H9 (cell line): ENCODE data around the gene MS4A15. TPM values are rescaled to one million over a fixed set of nuclear protein-coding genes. Genes with fewer than 3 reads are reported as not detected.

Experiments used
- DNase-seq: peaks from one replicate; pipeline ENCODE4 v3.0.0-alpha.2; 2017
- H2AFZ ChIP-seq: one replicate; pipeline ENCODE4 v1.6.1; 2013; ENCODE audit warnings: mild to moderate bottlenecking, low read length, control low read depth, moderate library complexity
- H2AK5ac ChIP-seq: 2 replicates; pipeline ENCODE4 v1.6.1; 2013; ENCODE audit warnings: low read length, control low read depth, mixed read lengths; ENCODE audit not compliant: insufficient read length
- H2BK120ac ChIP-seq: one replicate; pipeline ENCODE4 v1.6.1; 2013; ENCODE audit warnings: low read depth, mild to moderate bottlenecking, low read length, control low read depth, inconsistent platforms; ENCODE audit not compliant: poor library complexity, severe bottlenecking
- H2BK12ac ChIP-seq: 2 replicates; pipeline ENCODE4 v1.6.1; 2013; ENCODE audit warnings: low read length, control low read depth, mixed read lengths, low read depth; ENCODE audit not compliant: insufficient read length
- H2BK15ac ChIP-seq: 2 replicates; pipeline ENCODE4 v1.6.1; 2013; ENCODE audit warnings: low read depth, low read length, control low read depth
- H2BK20ac ChIP-seq: one replicate; pipeline ENCODE4 v1.6.1; 2013; ENCODE audit warnings: low read depth, mild to moderate bottlenecking, low read length, control low read depth, inconsistent platforms; ENCODE audit not compliant: poor library complexity, severe bottlenecking
- H2BK5ac ChIP-seq: 2 replicates; pipeline ENCODE4 v1.6.1; 2013; ENCODE audit warnings: low read length, control low read depth, mixed read lengths; ENCODE audit not compliant: insufficient read length
- H3K14ac ChIP-seq: 2 replicates; pipeline ENCODE4 v1.6.1; 2013; ENCODE audit warnings: low read length, control low read depth; ENCODE audit not compliant: insufficient read depth
- H3K18ac ChIP-seq: 2 replicates; pipeline ENCODE4 v1.6.1; 2013; ENCODE audit warnings: low read depth, mild to moderate bottlenecking, mixed read lengths, low read length, control low read depth; ENCODE audit not compliant: insufficient read length
- H3K23ac ChIP-seq: 2 replicates; pipeline ENCODE4 v1.6.1; 2013; ENCODE audit warnings: low read length, control low read depth, mixed read lengths, low read depth; ENCODE audit not compliant: insufficient read length
- H3K23me2 ChIP-seq: 2 replicates; pipeline ENCODE4 v1.6.1; 2013; ENCODE audit warnings: low read depth, mild to moderate bottlenecking, mixed read lengths, low read length, control low read depth; ENCODE audit not compliant: insufficient read length, poor library complexity, severe bottlenecking
- H3K27ac ChIP-seq: 2 replicates; pipeline ENCODE4 v1.5.1; 2013; ENCODE audit warnings: low read length, control low read depth, mixed read lengths, low read depth; ENCODE audit not compliant: insufficient read length
- H3K27me3 ChIP-seq: 2 replicates; pipeline ENCODE4 v1.6.1; 2013; ENCODE audit warnings: low read length, control low read depth, inconsistent platforms; ENCODE audit not compliant: insufficient read depth
- H3K4ac ChIP-seq: 2 replicates; pipeline ENCODE4 v1.6.1; 2013; ENCODE audit warnings: low read depth, mild to moderate bottlenecking, control low read depth, inconsistent platforms, low read length, moderate library complexity
- H3K4me1 ChIP-seq: 2 replicates; pipeline ENCODE4 v1.6.1; 2013; ENCODE audit warnings: low read length, control low read depth, inconsistent platforms; ENCODE audit not compliant: insufficient read depth
- H3K4me2 ChIP-seq: 2 replicates; pipeline ENCODE4 v1.6.1; 2013; ENCODE audit warnings: low read length, control low read depth, mixed read lengths; ENCODE audit not compliant: insufficient read length, insufficient read depth
- H3K56ac ChIP-seq: 2 replicates; pipeline ENCODE4 v1.6.1; 2013; ENCODE audit warnings: low read depth, mild to moderate bottlenecking, mixed read lengths, low read length, control low read depth; ENCODE audit not compliant: insufficient read length
- H3K79me1 ChIP-seq: 2 replicates; pipeline ENCODE4 v1.6.1; 2013; ENCODE audit warnings: low read depth, mild to moderate bottlenecking, moderate library complexity, low read length, control low read depth, inconsistent platforms; ENCODE audit not compliant: insufficient read depth, poor library complexity, severe bottlenecking
- H3K79me2 ChIP-seq: 2 replicates; pipeline ENCODE4 v1.6.1; 2013; ENCODE audit warnings: low read length, control low read depth, inconsistent platforms; ENCODE audit not compliant: insufficient read depth
- H3K9ac ChIP-seq: 2 replicates; pipeline ENCODE4 v1.6.1; 2013; ENCODE audit warnings: low read length, control low read depth, mixed read lengths; ENCODE audit not compliant: insufficient read length; ENCODE audit errors: extremely low read depth
- H3K9me3 ChIP-seq: one replicate; pipeline ENCODE4 v1.6.1; 2013; ENCODE audit warnings: low read depth, low read length, inconsistent platforms; ENCODE audit not compliant: control insufficient read depth
- H3T11ph ChIP-seq: one replicate; pipeline ENCODE4 v1.6.1; 2013; ENCODE audit warnings: mild to moderate bottlenecking, low read length, control low read depth, inconsistent platforms
- H4K20me1 ChIP-seq: one replicate; pipeline ENCODE4 v1.6.1; 2013; ENCODE audit not compliant: control insufficient read depth, insufficient read length, insufficient read depth
- H4K5ac ChIP-seq: 2 replicates; pipeline ENCODE4 v1.6.1; 2013; ENCODE audit warnings: low read depth, mild to moderate bottlenecking, mixed read lengths, low read length, control low read depth; ENCODE audit not compliant: insufficient read length
- H4K8ac ChIP-seq: replicated peaks from 2 replicates; pipeline ENCODE4 v1.6.1; 2013; ENCODE audit warnings: low read length, control low read depth, mixed read lengths, low read depth; ENCODE audit not compliant: insufficient read length
- H4K91ac ChIP-seq: 2 replicates; pipeline ENCODE4 v1.6.1; 2013; ENCODE audit warnings: low read depth, mild to moderate bottlenecking, moderate library complexity, mixed read lengths, low read length, control low read depth; ENCODE audit not compliant: insufficient read length
- H3K27ac Mint-ChIP-seq, 3 experiments: 2 replicates in 2 of 3; 3 replicates in 1 of 3; pipeline ENCODE4 v1.8.0; 2020 to 2021; ENCODE audit warnings: mixed read lengths in 3 of 3, mild to moderate bottlenecking in 1 of 3, moderate library complexity in 1 of 3
- H3K27me3 Mint-ChIP-seq: 2 replicates; pipeline ENCODE4 v1.8.0; 2021; ENCODE audit warnings: low read depth, mild to moderate bottlenecking, moderate library complexity, mixed read lengths
- H3K36me3 Mint-ChIP-seq, 3 experiments: 2 replicates in 2 of 3; 3 replicates in 1 of 3; pipeline ENCODE4 v1.8.0; 2020 to 2021; ENCODE audit warnings: low read depth in 3 of 3, mixed read lengths in 3 of 3; ENCODE audit not compliant: insufficient read depth in 1 of 3
- H3K4me1 Mint-ChIP-seq, 2 experiments: 2 replicates each; pipeline ENCODE4 v1.8.0; 2020; ENCODE audit warnings: mixed read lengths in 2 of 2
- H3K4me3 Mint-ChIP-seq, 2 experiments: 2 replicates in 1 of 2; 3 replicates in 1 of 2; pipeline ENCODE4 v1.8.0; 2020 to 2021; ENCODE audit warnings: mild to moderate bottlenecking in 2 of 2, mixed read lengths in 2 of 2, moderate library complexity in 1 of 2
- H3K9me3 Mint-ChIP-seq, 2 experiments: 2 replicates in 1 of 2; 3 replicates in 1 of 2; pipeline ENCODE4 v1.8.0; 2020; ENCODE audit warnings: mild to moderate bottlenecking in 2 of 2, mixed read lengths in 2 of 2, moderate library complexity in 1 of 2
- WGBS: extraction: QIAGEN DNeasy Blood & Tissue Kit; methylation state at CpG from one replicate; pipeline ENCODE4 v1.1.7; 2013; ENCODE audit warnings: missing lambda C conversion rate, low lambda C conversion rate, mixed read lengths; ENCODE audit not compliant: insufficient read length; ENCODE audit errors: extremely low coverage; 5-methylcytosine and 5-hydroxymethylcytosine counted together
- total RNA-seq: library from RNA; stranded (reverse); gene quantifications from 2 replicates; pipeline ENCODE4 v1.2.1, GENCODE V29; 2021
- TF ChIP-seq, protein P1 (sequence below): fragments of 200-600 bp; sonication (generic); conservative IDR thresholded peaks from 3 replicates; pipeline ENCODE4 v1.8.0; 2021; ENCODE audit warnings: antibody characterized with exemption, mild to moderate bottlenecking

The MS4A15 gene
- total RNA-seq, 1 experiment from 2014 or later = 0.11 TPM

DNA sequence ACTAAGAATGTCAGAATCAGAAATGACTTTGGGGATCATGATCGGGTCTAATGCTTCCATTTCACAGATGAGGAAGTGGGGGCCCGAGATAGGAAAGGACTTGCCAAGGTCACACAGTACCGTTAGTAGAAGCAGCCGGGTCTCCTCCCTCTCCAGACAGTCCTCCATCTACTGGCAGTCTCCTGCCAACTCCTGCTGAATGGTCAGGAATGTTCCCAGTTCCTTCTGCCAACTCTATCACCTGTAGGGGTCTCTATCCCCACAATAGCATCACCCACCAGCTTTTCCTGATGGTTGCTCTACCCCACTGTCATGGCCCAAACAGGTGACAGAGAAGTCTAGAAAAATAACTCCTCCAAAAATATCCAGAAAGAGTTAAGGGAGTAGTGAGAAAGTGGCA, 61.4 kb downstream of the MS4A15 start:
- Mint-ChIP-seq H3K4me1 (no peaks in the 10 kb centered on the region), H3K27me3 (peaks cover 15% of the 10 kb centered on the region), H3K9me3 (peaks cover 22 to 28% of the 10 kb centered on the region in 2 experiments), H3K36me3 (peaks cover 0 to 7% (median 5%) of the 10 kb centered on the region in 3 experiments; a peak in 1 of 7 replicates), H3K4me3 (no peak overlapping the region), H3K27ac (no peak overlapping the region)
- Histone ChIP-seq H3K23ac (no peak overlapping the region), H2AFZ (no peak overlapping the region), H2BK12ac (no peak overlapping the region), H3K79me2 (no peaks in the 10 kb centered on the region), H4K5ac (no peak overlapping the region), H3K56ac (no peak overlapping the region), H4K8ac (no peak overlapping the region), H3K14ac (no peak overlapping the region), H3K9ac (no peak overlapping the region), H2BK120ac (no peak overlapping the region), H2BK5ac (no peak overlapping the region), H3K9me3 (no peaks in the 10 kb centered on the region), H2BK15ac (no peak overlapping the region), H4K91ac (no peak overlapping the region), H3K27ac (no peak overlapping the region), H4K20me1 (no peaks in the 10 kb centered on the region), H3K4me1 (no peaks in the 10 kb centered on the region), H2BK20ac (no peak overlapping the region), H3K27me3 (no peaks in the 10 kb centered on the region), H3K23me2 (no peaks in the 10 kb centered on the region), H3T11ph (no peak overlapping the region), H3K18ac (no peak overlapping the region), H3K79me1 (no peaks in the 10 kb centered on the region), H2AK5ac (no peak overlapping the region), H3K4me2 (no peak overlapping the region), H3K4ac (no peak overlapping the region)
- TF ChIP-seq, protein P1, sequence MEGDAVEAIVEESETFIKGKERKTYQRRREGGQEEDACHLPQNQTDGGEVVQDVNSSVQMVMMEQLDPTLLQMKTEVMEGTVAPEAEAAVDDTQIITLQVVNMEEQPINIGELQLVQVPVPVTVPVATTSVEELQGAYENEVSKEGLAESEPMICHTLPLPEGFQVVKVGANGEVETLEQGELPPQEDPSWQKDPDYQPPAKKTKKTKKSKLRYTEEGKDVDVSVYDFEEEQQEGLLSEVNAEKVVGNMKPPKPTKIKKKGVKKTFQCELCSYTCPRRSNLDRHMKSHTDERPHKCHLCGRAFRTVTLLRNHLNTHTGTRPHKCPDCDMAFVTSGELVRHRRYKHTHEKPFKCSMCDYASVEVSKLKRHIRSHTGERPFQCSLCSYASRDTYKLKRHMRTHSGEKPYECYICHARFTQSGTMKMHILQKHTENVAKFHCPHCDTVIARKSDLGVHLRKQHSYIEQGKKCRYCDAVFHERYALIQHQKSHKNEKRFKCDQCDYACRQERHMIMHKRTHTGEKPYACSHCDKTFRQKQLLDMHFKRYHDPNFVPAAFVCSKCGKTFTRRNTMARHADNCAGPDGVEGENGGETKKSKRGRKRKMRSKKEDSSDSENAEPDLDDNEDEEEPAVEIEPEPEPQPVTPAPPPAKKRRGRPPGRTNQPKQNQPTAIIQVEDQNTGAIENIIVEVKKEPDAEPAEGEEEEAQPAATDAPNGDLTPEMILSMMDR = 0 out of 3 replicates have a peak, but pooled peaks have one; percentile 16
- no peak for DNase-seq
- WGBS = no CpG with 5 or more reads among the region's 4 CpGs
